Activated naive CD4-positive, alpha-beta T cell treated with anti-CD3 and anti-CD28 coated beads, Interleukin-2, amount 10 ng/mL, durations not matched to agents 7 days and 5 days (primary cell): ENCODE data around the gene FLNA.

Experiments used
- CTCF ChIA-PET: fragments of 350-600 bp; sonication (Branson Sonifier 250); formaldehyde crosslinking; loops from one replicate; lab custom pipeline; 2021; ENCODE audit warnings: antibody characterized with exemption; lab: Charles Lee
- DNase-seq: peaks from one replicate; pipeline ENCODE4 v3.0.0-alpha.2; 2020
- H3K27ac Mint-ChIP-seq: one replicate; pipeline ENCODE4 v1.8.0; 2021; ENCODE audit warnings: mild to moderate bottlenecking, moderate library complexity, mixed read lengths
- H3K27me3 Mint-ChIP-seq: one replicate; pipeline ENCODE4 v1.8.0; 2021; ENCODE audit warnings: mild to moderate bottlenecking, mixed read lengths
- H3K36me3 Mint-ChIP-seq: one replicate; pipeline ENCODE4 v1.8.0; 2021; ENCODE audit warnings: mixed read lengths
- H3K4me1 Mint-ChIP-seq: one replicate; pipeline ENCODE4 v1.8.0; 2021; ENCODE audit warnings: mixed read lengths
- H3K4me3 Mint-ChIP-seq: one replicate; pipeline ENCODE4 v1.8.0; 2021; ENCODE audit warnings: mild to moderate bottlenecking, moderate library complexity, mixed read lengths
- H3K9me3 Mint-ChIP-seq: one replicate; pipeline ENCODE4 v1.8.0; 2021; ENCODE audit warnings: mixed read lengths

The FLNA gene

DNA sequence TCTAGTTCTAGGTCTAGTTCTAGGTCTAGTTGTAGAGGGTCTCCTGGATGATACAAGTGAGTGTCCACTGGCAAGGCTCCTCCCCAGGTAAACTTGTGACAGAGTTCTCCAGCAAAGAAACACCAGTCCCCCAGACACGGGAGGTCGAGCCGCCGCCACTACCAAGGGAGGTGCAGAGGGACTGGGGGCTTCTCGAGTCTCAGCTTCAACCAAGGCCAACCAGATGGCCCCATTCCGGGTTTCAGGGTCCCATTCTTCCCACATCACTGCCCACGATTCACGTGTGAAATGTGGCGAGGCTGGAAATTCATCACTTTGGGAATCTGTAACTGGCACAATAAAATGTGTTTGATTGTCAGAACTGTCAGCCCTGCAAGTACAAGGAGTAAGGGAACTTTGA, 41.3 kb downstream of the FLNA start:
- no peak for DNase-seq
- Mint-ChIP-seq H3K27ac (no peak overlapping the region), H3K36me3 (peaks cover 4% of the 10 kb centered on the region), H3K27me3 (no peaks in the 10 kb centered on the region), H3K4me1 (peaks cover 31% of the 10 kb centered on the region), H3K9me3 (no peaks in the 10 kb centered on the region), H3K4me3 (no peak overlapping the region)
- CTCF ChIA-PET = no interaction called here

DNA sequence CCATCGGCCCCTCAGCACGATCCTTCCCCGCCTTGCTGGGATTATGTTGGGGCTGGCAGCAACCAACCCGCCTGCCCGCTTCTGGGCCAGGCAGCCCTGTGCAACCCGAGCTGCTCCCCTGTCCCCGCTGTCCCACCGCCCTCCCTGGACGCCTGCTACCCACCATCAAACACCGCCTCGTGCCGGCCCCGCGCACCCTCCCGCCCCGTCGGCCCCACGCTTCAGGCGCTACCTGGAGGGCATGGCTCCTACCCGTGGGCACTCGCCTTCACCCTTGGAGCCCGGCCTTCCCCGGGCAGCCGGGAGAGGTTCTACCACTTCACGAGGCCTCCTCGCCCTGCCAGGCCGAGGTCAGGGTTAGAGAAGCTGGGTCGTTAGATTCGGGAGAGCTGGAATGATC, 41.9 kb downstream of the FLNA start:
- no peaks in the 10 kb centered on the region for H3K9me3 Mint-ChIP-seq
- no peaks in the 10 kb centered on the region for H3K27me3 Mint-ChIP-seq
- H3K4me1 Mint-ChIP-seq = peaks cover 37% of the 10 kb centered on the region
- no peak overlapping the region for H3K4me3 Mint-ChIP-seq
- DNase-seq = no peak
- peaks cover 4% of the 10 kb centered on the region for H3K36me3 Mint-ChIP-seq
- no peak overlapping the region for H3K27ac Mint-ChIP-seq
- CTCF ChIA-PET = no interaction called here

GRCh38 chrX:154329294-154329693, 45.1 kb downstream of the FLNA start:
- CTCF ChIA-PET = no interaction called here
- Mint-ChIP-seq H3K4me3 (no peak overlapping the region), H3K27ac (no peak overlapping the region), H3K27me3 (no peaks in the 10 kb centered on the region), H3K9me3 (no peaks in the 10 kb centered on the region), H3K36me3 (peaks cover 4% of the 10 kb centered on the region), H3K4me1 (peaks cover 56% of the 10 kb centered on the region)
- no peak for DNase-seq

DNA sequence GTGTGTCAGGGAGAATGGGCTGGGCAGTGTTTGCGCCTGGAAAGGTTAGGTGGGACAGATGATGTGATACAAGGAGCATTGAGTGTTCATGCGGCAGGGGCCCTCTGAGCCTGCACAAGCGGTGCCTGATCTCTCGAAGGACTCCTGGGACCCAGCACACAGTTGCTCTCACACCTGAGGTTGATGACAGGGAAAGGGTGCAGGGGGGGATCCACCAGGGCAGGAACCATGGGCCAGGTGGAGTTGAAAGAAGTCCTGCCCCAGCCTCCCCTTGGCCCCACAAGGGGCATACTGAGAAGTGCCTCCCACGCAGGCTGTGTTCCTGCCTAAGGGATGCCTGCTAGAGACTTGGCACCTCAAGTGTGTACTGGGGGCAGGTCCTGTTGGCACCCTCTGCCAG, 45.8 kb downstream of the FLNA start:
- CTCF ChIA-PET = no interaction called here
- no peak for DNase-seq
- no peak overlapping the region for H3K4me3 Mint-ChIP-seq
- peaks cover 50% of the 10 kb centered on the region for H3K4me1 Mint-ChIP-seq
- peak overlapping the region; percentile 75 for H3K27ac Mint-ChIP-seq
- H3K36me3 Mint-ChIP-seq = peaks cover 4% of the 10 kb centered on the region
- H3K27me3 Mint-ChIP-seq = no peaks in the 10 kb centered on the region
- no peaks in the 10 kb centered on the region for H3K9me3 Mint-ChIP-seq

- CTCF ChIA-PET = interaction anchor here (0.6 to 2.4 kb wide), 4 partner anchors 10 to 251 kb away, joined by 3 to 11 read pairs (median 6); no protein-coding TSS in a partner anchor
- H3K36me3 Mint-ChIP-seq = peaks cover 4% of the 10 kb centered on the region
- no peaks in the 10 kb centered on the region for H3K27me3 Mint-ChIP-seq
- DNase-seq = peak; percentile 72
- no peaks in the 10 kb centered on the region for H3K9me3 Mint-ChIP-seq
- peak overlapping the region; percentile 62 for H3K4me3 Mint-ChIP-seq
- H3K27ac Mint-ChIP-seq = peak overlapping the region; percentile 92
- peaks cover 51% of the 10 kb centered on the region for H3K4me1 Mint-ChIP-seq
Measured at GRCh38 chrX:154327038-154327820, 47.2 kb downstream of the FLNA start.

GRCh38 chrX:154325541-154325940, 48.9 kb downstream of the FLNA start:
- Mint-ChIP-seq H3K4me1 (peaks cover 62% of the 10 kb centered on the region), H3K9me3 (no peaks in the 10 kb centered on the region), H3K27me3 (peaks cover 5% of the 10 kb centered on the region), H3K27ac (no peak overlapping the region), H3K36me3 (peaks cover 4% of the 10 kb centered on the region), H3K4me3 (no peak overlapping the region)
- no peak for DNase-seq
- CTCF ChIA-PET = interaction anchor here (1.8 to 2.4 kb wide), 2 partner anchors 8 to 10 kb away, joined by 5 to 11 read pairs; no protein-coding TSS in a partner anchor

- H3K4me3 Mint-ChIP-seq = no peak overlapping the region
- CTCF ChIA-PET = interaction anchor here (0.9 to 1.3 kb wide), 2 partner anchors 9 to 12 kb away, joined by 3 read pairs; no protein-coding TSS in a partner anchor
- DNase-seq = no peak
- H3K27ac Mint-ChIP-seq = no peak overlapping the region
- H3K4me1 Mint-ChIP-seq = peaks cover 64% of the 10 kb centered on the region
- H3K9me3 Mint-ChIP-seq = no peaks in the 10 kb centered on the region
- peaks cover 12% of the 10 kb centered on the region for H3K27me3 Mint-ChIP-seq
- peaks cover 1% of the 10 kb centered on the region for H3K36me3 Mint-ChIP-seq
Measured at GRCh38 chrX:154323537-154323936, 50.9 kb downstream of the FLNA start.

DNA sequence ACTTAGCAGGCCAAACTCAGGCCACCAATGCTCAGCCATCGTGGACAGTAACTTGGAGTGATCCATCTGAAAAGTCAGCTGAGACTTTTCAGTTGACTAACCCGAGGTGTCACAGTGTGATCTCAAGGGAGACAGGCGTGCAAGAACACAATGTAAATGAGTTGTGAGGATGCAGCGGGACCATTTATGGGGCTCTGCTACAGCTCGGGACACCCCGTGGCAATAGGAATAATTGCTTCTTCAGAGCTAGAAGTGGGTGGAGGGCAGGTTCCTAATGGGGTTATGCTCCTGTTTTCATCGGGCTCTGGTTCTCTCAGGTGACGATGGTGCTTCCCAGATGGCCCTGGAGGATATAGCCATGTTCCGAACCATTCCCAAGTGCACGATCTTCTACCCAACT, 51.5 kb downstream of the FLNA start:
- Mint-ChIP-seq H3K27ac (no peak overlapping the region), H3K27me3 (peaks cover 12% of the 10 kb centered on the region), H3K4me3 (no peak overlapping the region), H3K9me3 (no peaks in the 10 kb centered on the region), H3K36me3 (no peaks in the 10 kb centered on the region), H3K4me1 (peaks cover 60% of the 10 kb centered on the region)
- no peak for DNase-seq
- CTCF ChIA-PET = interaction anchor here (0.9 to 1.3 kb wide), 2 partner anchors 9 to 12 kb away, joined by 3 read pairs; no protein-coding TSS in a partner anchor

- no peak overlapping the region for H3K4me3 Mint-ChIP-seq
- peak; percentile 35 for DNase-seq
- H3K27ac Mint-ChIP-seq = no peak overlapping the region
- H3K36me3 Mint-ChIP-seq = no peaks in the 10 kb centered on the region
- CTCF ChIA-PET = interaction anchor here (1.0 to 1.4 kb wide), 2 partner anchors 9 to 13 kb away, joined by 3 to 4 read pairs; no protein-coding TSS in a partner anchor
- H3K4me1 Mint-ChIP-seq = peaks cover 55% of the 10 kb centered on the region
- H3K27me3 Mint-ChIP-seq = peaks cover 17% of the 10 kb centered on the region
- no peaks in the 10 kb centered on the region for H3K9me3 Mint-ChIP-seq
Measured at GRCh38 chrX:154321594-154321993, 52.8 kb downstream of the FLNA start.

DNA sequence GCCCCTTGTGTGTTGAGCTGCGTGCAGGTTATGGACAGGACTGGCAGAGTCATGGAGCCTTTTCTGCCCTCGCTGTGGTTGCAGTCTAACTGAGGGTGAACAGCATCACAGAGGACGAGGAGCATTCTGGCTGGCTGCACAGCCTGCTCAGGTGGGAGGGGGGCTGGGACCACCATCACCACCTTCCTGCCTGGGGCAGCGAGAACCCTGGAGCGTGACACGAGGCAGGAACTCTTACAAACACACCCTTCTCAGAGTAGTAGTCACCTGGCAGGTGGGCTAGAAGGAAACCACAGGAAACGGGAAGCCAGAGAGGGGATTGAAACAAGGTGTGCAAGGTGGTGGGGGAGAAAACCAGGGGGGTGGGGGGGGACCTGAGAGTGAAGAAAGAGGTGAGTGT, 53.3 kb downstream of the FLNA start:
- Mint-ChIP-seq H3K4me1 (peaks cover 50% of the 10 kb centered on the region), H3K27me3 (peaks cover 17% of the 10 kb centered on the region), H3K9me3 (no peaks in the 10 kb centered on the region), H3K36me3 (no peaks in the 10 kb centered on the region), H3K27ac (peak overlapping the region; percentile 33), H3K4me3 (no peak overlapping the region)
- DNase-seq = no peak
- CTCF ChIA-PET = interaction anchor here (1.0 to 1.4 kb wide), 2 partner anchors 9 to 13 kb away, joined by 3 to 4 read pairs; no protein-coding TSS in a partner anchor

GRCh38 chrX:154320406-154320805, 54.0 kb downstream of the FLNA start:
- H3K9me3 Mint-ChIP-seq = no peaks in the 10 kb centered on the region

GRCh38 chrX:154317391-154317995, 56.9 kb downstream of the FLNA start:
- DNase-seq = no peak
- H3K27ac Mint-ChIP-seq = no peak overlapping the region
- CTCF ChIA-PET = interaction anchor here (1.9 kb wide), 1 partner anchor 9 kb away, joined by 11 read pairs; no protein-coding TSS in a partner anchor
- H3K36me3 Mint-ChIP-seq = no peaks in the 10 kb centered on the region
- peaks cover 47% of the 10 kb centered on the region for H3K4me1 Mint-ChIP-seq
- no peak overlapping the region for H3K4me3 Mint-ChIP-seq
- no peaks in the 10 kb centered on the region for H3K9me3 Mint-ChIP-seq
- peaks cover 17% of the 10 kb centered on the region for H3K27me3 Mint-ChIP-seq

More at GRCh38 chrX:154320406-154320805, 54.0 kb downstream of the FLNA start:
- Mint-ChIP-seq H3K27ac (peak overlapping the region; percentile 67), H3K4me3 (no peak overlapping the region), H3K36me3 (no peaks in the 10 kb centered on the region), H3K4me1 (peaks cover 43% of the 10 kb centered on the region), H3K27me3 (peaks cover 17% of the 10 kb centered on the region)
- DNase-seq = no peak
- CTCF ChIA-PET = no interaction called here

GRCh38 chrX:154315416-154315815, 59.0 kb downstream of the FLNA start:
- Mint-ChIP-seq H3K36me3 (no peaks in the 10 kb centered on the region), H3K27ac (no peak overlapping the region), H3K4me1 (peaks cover 41% of the 10 kb centered on the region), H3K27me3 (peaks cover 11% of the 10 kb centered on the region), H3K9me3 (no peaks in the 10 kb centered on the region), H3K4me3 (no peak overlapping the region)
- CTCF ChIA-PET = interaction anchor here (1.1 kb wide), 1 partner anchor 11 kb away, joined by 5 read pairs; no protein-coding TSS in a partner anchor
- DNase-seq = no peak

GRCh38 chrX:154313147-154313546, 61.3 kb downstream of the FLNA start:
- Mint-ChIP-seq H3K4me1 (peaks cover 44% of the 10 kb centered on the region), H3K27me3 (peaks cover 5% of the 10 kb centered on the region), H3K36me3 (no peaks in the 10 kb centered on the region), H3K27ac (peak overlapping the region; percentile 76), H3K9me3 (no peaks in the 10 kb centered on the region), H3K4me3 (no peak overlapping the region)
- no peak for DNase-seq
- CTCF ChIA-PET = no interaction called here
